Epidermal melanocyte (primary cell): Measurements from ENCODE around the gene ROR1.
"Not testable (repeated sequence)": the region's sequence is repeated elsewhere in the genome, so short reads cannot be mapped to it uniquely, and the experiment has no call there.

Experiments
- DNase-seq: peaks from one replicate; pipeline ENCODE4 v3.0.0; 2011; ENCODE audit warnings: low spot score; ENCODE audit not compliant: insufficient read length

The ROR1 gene

GRCh38 chr1:64209221-64209620 lies 435.4 kb downstream of the ROR1 start:
- no peak for DNase-seq

GRCh38 chr1:64212031-64212430 lies 438.2 kb downstream of the ROR1 start:
- no peak for DNase-seq

- no peak for DNase-seq
Measured at GRCh38 chr1:64215576-64215975, 441.8 kb downstream of the ROR1 start.

- DNase-seq, result no peak
Measured at GRCh38 chr1:64220241-64220640, 446.4 kb downstream of the ROR1 start.

GRCh38 chr1:64223329-64224151 lies 449.7 kb downstream of the ROR1 start:
- DNase-seq, result no peak

GRCh38 chr1:64224236-64224635 lies 450.4 kb downstream of the ROR1 start:
- not testable (repeated sequence) for DNase-seq

- DNase-seq, result no peak
Measured at GRCh38 chr1:64228167-64228957, 454.5 kb downstream of the ROR1 start.

- DNase-seq, result no peak
Measured at GRCh38 chr1:64229307-64229706, 455.5 kb downstream of the ROR1 start.
